Esophagus squamous epithelium (tissue), 4 donors: ENCODE measurements around the gene SLC39A1.
"Not testable (repeated sequence)": the region's sequence is repeated elsewhere in the genome, so short reads cannot be mapped to it uniquely, and the experiment has no call there.

ENCODE experiments used
- CTCF ChIP-seq, 6 experiments: fragments of 450-650 bp in 4 of 6; fragments of 200-600 bp in 2 of 6; sonication (generic) in 2 of 6; IDR thresholded peaks; one replicate each; pipeline ENCODE4 v1.5.1; 2016 to 2019; ENCODE audit warnings: antibody characterized with exemption in 6 of 6, mild to moderate bottlenecking in 4 of 6, moderate library complexity in 4 of 6
- POLR2A ChIP-seq, 4 donors: fragments of 450-650 bp; IDR thresholded peaks; one replicate each; pipeline ENCODE4 v1.6.1; 2017; ENCODE audit warnings: antibody characterized with exemption in 4 of 4, mild to moderate bottlenecking in 4 of 4, moderate library complexity in 3 of 4

GRCh38 chr1:153979091-153979490 is 15.8 kb upstream of the SLC39A1 start:
- not testable (repeated sequence) for TF ChIP-seq CTCF, POLR2A (IDR thresholded peaks at IDR 0.05)
